GF-D8 (cell line): Measurements from ENCODE around the gene HERC3.

Experiments
- DNase-seq: peaks from one replicate; lab custom pipeline; 2025; lab: John Stamatoyannopoulos, UW

The HERC3 gene

GRCh38 chr4:88591787-88592599 lies at the start of gene HERC3:
TSS of gene HERC3 (plus strand) at chr4:88592480. CDS start at chr4:88605824, 13,344 bp downstream.
- DNase-seq, result peak; percentile 79

GRCh38 chr4:88549815-88550214 lies 42.5 kb upstream of the HERC3 start:
- no peak for DNase-seq

GRCh38 chr4:88567591-88567990 lies 24.7 kb upstream of the HERC3 start:
- no peak for DNase-seq

- DNase-seq, result no peak
Measured at GRCh38 chr4:88570001-88570400, 22.3 kb upstream of the HERC3 start.

- no peak for DNase-seq
Measured at GRCh38 chr4:88573276-88573980, 18.9 kb upstream of the HERC3 start.

GRCh38 chr4:88573995-88574394 lies 18.3 kb upstream of the HERC3 start:
- no peak for DNase-seq

GRCh38 chr4:88575186-88575585 lies 17.1 kb upstream of the HERC3 start:
- no peak for DNase-seq

- DNase-seq, result no peak
Measured at GRCh38 chr4:88582493-88582892, 9.8 kb upstream of the HERC3 start.

- no peak for DNase-seq
Measured at GRCh38 chr4:88583631-88584470, 8.4 kb upstream of the HERC3 start.

- DNase-seq, result no peak
Measured at GRCh38 chr4:88584471-88584900, 7.8 kb upstream of the HERC3 start.

- no peak for DNase-seq
Measured at GRCh38 chr4:88585917-88586316, 6.4 kb upstream of the HERC3 start.

GRCh38 chr4:88587306-88587705 lies 5.0 kb upstream of the HERC3 start:
- no peak for DNase-seq

- DNase-seq, result peak; percentile 44
Measured at GRCh38 chr4:88592600-88593448, 544 bp downstream of the HERC3 start.

GRCh38 chr4:88597970-88598660 lies 5.8 kb downstream of the HERC3 start:
- no peak for DNase-seq

GRCh38 chr4:88599298-88599697 lies 7.0 kb downstream of the HERC3 start:
- DNase-seq, result no peak

GRCh38 chr4:88599714-88600113 lies 7.4 kb downstream of the HERC3 start:
- DNase-seq, result no peak

GRCh38 chr4:88600176-88600838 lies 8.0 kb downstream of the HERC3 start:
- DNase-seq, result peak; percentile 3

GRCh38 chr4:88604978-88605678 lies 12.8 kb downstream of the HERC3 start:
- DNase-seq, result no peak

- DNase-seq, result peak; percentile 34
Measured at GRCh38 chr4:88605736-88606135, 13.5 kb downstream of the HERC3 start.

GRCh38 chr4:88606832-88607231 lies 14.6 kb downstream of the HERC3 start:
- DNase-seq, result no peak
